Ectodermal cell (in vitro differentiated cells): ENCODE results near the gene UBA3.

Experiments used
- H3K27ac ChIP-seq: 2 replicates; pipeline ENCODE4 v1.7.0; 2013; ENCODE audit warnings: mild to moderate bottlenecking, low read depth, low read length; ENCODE audit not compliant: insufficient read depth, poor library complexity, severe bottlenecking
- H3K27me3 ChIP-seq: 2 replicates; pipeline ENCODE4 v1.7.0; 2013; ENCODE audit warnings: mild to moderate bottlenecking, low read length; ENCODE audit not compliant: insufficient read depth, control insufficient read depth, poor library complexity, severe bottlenecking
- H3K36me3 ChIP-seq: one replicate; pipeline ENCODE4 v1.7.0; 2013; ENCODE audit warnings: low read length; ENCODE audit not compliant: control insufficient read depth, insufficient read depth
- H3K4me1 ChIP-seq: one replicate; pipeline ENCODE4 v1.7.0; 2013; ENCODE audit warnings: low read length; ENCODE audit not compliant: control insufficient read depth, insufficient read depth
- H3K4me3 ChIP-seq: 2 replicates; pipeline ENCODE4 v1.7.0; 2013; ENCODE audit warnings: low read depth, low read length, control low read depth; ENCODE audit not compliant: insufficient read depth
- H3K9me3 ChIP-seq: 2 replicates; pipeline ENCODE4 v1.7.0; 2013; ENCODE audit warnings: mild to moderate bottlenecking, low read length, moderate library complexity; ENCODE audit not compliant: control insufficient read depth
- WGBS, 2 experiments: methylation state at CpG; one replicate each; pipeline ENCODE4 v1.1.7; 2013; ENCODE audit warnings: missing lambda C conversion rate in 2 of 2; 5-methylcytosine and 5-hydroxymethylcytosine counted together

The UBA3 gene

DNA sequence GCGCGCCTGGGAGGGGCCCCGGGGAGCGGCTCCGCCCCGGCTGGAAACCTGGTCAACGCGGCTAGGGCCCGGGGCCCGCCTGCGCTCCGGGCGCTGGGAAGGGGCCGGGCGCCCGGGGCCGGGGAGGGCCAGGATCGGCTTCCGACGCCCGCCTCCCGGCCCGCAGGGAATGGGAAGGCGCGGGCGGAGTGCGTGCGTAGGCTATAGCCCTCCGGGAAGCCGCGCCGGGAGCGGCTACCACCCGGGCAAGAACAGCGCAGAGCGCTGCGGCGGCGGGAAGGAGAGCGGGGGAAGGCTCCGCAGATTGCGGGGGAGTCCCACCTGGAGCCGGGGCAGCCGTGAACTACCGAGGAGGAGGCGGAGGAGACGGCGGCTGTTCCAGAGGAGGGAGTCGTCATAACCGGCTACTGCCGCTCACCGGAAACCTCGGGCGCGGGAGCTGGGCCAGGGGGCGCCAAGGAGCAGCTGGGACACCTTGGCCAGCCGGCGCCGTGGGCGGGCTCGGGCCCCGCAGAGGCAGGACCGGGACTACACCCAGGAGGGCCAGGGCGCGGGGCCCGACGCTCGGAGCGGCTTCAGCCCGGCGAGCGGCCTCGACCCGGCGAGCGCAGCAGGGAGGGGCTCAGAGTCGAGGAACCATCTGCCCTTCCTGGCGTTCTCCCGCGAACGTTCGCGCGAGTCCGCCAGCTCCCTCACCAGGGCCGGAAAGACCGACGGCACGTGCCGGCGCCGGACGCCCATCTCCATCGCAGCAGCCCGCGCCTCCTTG, 66.7 kb downstream of the UBA3 start, which contains the start of gene EOGT:
EOGT (minus strand) TSS at position 432 of the 769 bp plus-strand sequence. CDS start 3,838 bp downstream, outside the sequence.
- 0 to 1% methylated on average over 96 of the region's 96 CpGs for WGBS, 2 experiments
- H3K36me3 ChIP-seq = no peaks in the 10 kb centered on the region
- H3K9me3 ChIP-seq = no peaks in the 10 kb centered on the region
- H3K27me3 ChIP-seq = peaks cover 39% of the 10 kb centered on the region
- peak within 1 kb of the TSS; percentile 54 for H3K4me3 ChIP-seq
- H3K4me1 ChIP-seq = peaks cover 14% of the 10 kb centered on the region
- no peak within 1 kb of the TSS for H3K27ac ChIP-seq

DNA sequence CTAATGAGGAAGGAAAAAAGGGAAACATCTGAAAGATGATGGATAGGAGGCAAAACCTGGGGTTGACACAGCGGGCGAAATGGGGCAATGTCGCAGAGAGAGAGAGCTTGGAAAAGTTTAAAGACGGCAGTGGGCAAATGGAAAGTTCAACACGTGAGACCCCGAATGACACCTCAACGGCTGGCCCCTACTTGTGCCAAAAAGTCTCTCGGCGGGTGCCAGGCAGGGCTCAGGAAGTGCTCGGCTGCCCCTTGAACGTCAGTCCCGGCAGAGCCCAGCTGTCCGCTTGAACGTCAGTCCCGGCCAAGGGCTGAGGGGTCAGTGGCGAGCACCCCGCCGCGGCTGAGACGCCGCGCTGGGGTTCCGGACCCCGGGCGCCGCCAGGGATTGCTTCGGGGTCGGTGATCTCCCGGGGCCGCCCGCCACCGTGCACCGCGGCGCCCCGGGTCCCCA, 67.3 kb downstream of the UBA3 start:
- peaks cover 14% of the 10 kb centered on the region for H3K4me1 ChIP-seq
- peaks cover 39% of the 10 kb centered on the region for H3K27me3 ChIP-seq
- peak overlapping the region; percentile 54 for H3K4me3 ChIP-seq
- no peaks in the 10 kb centered on the region for H3K9me3 ChIP-seq
- H3K36me3 ChIP-seq = no peaks in the 10 kb centered on the region
- H3K27ac ChIP-seq = no peak overlapping the region
- WGBS, 2 experiments = 5 to 7% methylated on average over 36 of the region's 36 CpGs

DNA sequence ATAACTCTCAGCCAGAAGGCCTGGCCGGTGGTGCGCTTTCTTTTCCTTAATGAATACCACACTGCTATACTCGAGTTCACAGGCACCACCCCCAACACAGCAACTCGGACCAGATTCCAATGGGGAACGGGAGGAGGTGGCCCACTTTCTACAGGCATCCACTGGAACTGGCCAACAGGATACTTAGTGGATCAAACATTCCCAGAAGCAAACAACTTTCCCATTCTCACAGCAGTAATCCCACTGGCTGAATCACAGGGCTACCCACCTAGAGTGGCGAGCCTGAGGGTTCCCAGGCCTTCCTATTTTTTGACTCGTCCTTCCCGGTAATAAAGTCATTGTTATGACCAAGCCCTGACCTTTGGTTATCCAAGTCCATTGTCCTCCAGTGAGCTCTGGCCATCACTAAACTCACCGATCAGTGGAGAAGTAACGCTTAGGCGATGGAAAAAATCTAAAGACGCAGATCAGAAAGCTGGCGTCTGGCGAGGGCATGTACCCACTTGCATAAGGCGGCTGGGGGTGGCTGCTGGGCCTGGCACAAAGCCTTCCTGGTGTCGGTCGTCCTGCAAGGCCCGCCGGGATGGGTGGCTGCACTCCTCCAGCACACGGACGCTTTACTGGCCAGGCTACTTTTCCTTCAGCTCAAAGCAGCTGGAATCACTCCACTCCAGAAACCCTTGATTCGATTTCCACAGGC, 67.9 kb downstream of the UBA3 start:
- Histone ChIP-seq H3K4me3 (no peak overlapping the region), H3K27me3 (peaks cover 39% of the 10 kb centered on the region), H3K27ac (no peak overlapping the region), H3K9me3 (no peaks in the 10 kb centered on the region), H3K36me3 (no peaks in the 10 kb centered on the region), H3K4me1 (peaks cover 14% of the 10 kb centered on the region)
- WGBS, 2 experiments = 47 to 52% methylated on average over 22 of the region's 22 CpGs

DNA sequence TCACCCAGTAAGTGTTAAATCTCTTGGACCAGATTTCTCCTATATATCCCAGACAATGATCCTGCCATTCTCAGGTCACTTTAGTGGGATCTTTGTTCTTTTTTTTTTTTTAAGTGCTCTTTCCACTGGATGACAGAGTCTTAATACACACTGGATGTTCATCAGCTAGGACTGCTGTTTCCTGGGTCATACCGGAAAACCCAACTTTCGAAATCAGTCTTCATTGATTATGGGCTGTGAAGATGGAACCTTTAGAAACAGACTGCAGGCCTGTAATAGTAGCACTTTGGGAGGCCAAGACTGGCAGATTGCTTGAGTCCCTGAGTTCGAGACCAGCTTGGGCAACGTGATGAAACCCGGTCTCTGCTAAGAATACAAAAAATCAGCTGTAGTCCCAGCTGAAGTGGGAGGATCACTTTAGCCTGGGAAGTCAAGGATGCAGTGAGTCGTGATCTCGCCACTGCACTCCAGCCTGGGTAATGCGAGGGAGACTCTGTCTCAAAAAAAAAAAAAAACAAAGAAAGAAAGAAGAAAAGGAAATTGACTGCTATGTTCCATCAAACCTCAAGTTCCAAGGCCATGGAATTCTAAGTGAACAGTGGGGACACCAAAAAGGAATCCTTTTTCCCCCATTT, 69.0 kb downstream of the UBA3 start:
- H3K4me3 ChIP-seq = no peak overlapping the region
- no peak overlapping the region for H3K27ac ChIP-seq
- 86 to 89% methylated on average over 8 of the region's 8 CpGs for WGBS, 2 experiments
- no peaks in the 10 kb centered on the region for H3K9me3 ChIP-seq
- H3K4me1 ChIP-seq = peaks cover 14% of the 10 kb centered on the region
- peaks cover 39% of the 10 kb centered on the region for H3K27me3 ChIP-seq
- H3K36me3 ChIP-seq = no peaks in the 10 kb centered on the region

DNA sequence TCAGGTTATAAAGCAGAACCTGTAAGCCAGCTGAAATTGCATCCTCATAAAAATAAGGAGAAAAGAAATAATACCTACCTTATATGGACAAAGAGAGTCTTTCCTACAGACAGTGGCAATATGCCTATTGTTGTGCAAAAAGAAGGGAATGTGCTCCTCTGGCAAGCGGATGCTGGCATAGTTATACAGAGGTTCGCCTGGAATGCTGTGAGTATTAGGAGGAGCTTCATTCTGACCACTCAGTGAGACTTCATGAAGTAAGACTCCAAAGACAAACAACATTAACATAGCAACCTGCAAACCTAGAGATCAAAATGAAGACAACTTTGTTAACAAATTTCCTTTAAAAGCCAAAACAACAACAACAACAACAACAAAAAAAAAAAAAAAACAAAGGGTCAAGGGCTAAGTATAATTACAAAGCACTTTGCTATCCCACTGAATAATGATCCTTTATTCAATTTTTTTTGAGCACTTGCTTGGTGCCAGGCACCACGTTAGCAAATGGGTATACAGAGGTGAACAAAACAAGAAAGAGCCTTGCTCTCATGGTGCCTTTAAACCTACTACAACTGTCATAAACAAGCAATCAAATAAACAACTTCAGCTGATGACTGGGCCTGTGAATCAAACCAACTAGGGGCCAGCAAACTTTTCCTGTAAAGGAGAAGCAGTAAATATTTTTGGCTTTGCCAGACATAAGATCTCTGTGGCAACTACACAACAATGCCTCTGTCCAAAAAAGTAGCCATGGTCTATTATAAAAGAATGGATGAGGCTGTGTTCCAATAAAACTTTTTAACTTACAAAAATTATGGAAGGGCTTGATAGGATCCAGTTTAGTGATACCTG, 70.4 kb downstream of the UBA3 start:
- no peaks in the 10 kb centered on the region for H3K9me3 ChIP-seq
- H3K27me3 ChIP-seq = peaks cover 34% of the 10 kb centered on the region
- H3K4me1 ChIP-seq = peaks cover 14% of the 10 kb centered on the region
- no peak overlapping the region for H3K4me3 ChIP-seq
- H3K36me3 ChIP-seq = no peaks in the 10 kb centered on the region
- WGBS, 2 experiments = 8 to 21% methylated on average over 3 of the region's 3 CpGs
- no peak overlapping the region for H3K27ac ChIP-seq

DNA sequence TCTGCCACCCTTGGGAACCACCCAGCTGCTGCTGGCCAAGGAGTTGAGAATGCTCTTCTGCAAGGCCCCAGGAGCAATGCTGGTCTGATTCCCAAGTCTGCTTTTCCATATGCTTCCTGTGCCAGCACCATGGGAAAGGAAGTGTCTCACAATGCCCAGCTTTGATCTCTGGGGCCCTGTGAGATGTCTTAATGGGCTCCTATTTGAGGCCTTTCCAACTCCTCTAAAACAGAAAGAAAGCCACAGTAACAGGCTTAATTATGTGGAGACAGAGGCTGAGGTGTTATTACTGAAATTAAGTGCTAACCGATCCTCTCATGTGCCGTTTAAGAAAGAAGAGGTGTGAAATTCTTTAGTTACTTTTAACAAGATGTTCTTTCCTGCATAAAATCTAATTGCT, 71.2 kb downstream of the UBA3 start:
- H3K9me3 ChIP-seq = no peaks in the 10 kb centered on the region
- no peak overlapping the region for H3K4me3 ChIP-seq
- no peak overlapping the region for H3K27ac ChIP-seq
- WGBS, 2 experiments = 58 to 62% methylated on average over 2 of the region's 2 CpGs
- peaks cover 26% of the 10 kb centered on the region for H3K27me3 ChIP-seq
- no peaks in the 10 kb centered on the region for H3K36me3 ChIP-seq
- H3K4me1 ChIP-seq = peaks cover 14% of the 10 kb centered on the region

DNA sequence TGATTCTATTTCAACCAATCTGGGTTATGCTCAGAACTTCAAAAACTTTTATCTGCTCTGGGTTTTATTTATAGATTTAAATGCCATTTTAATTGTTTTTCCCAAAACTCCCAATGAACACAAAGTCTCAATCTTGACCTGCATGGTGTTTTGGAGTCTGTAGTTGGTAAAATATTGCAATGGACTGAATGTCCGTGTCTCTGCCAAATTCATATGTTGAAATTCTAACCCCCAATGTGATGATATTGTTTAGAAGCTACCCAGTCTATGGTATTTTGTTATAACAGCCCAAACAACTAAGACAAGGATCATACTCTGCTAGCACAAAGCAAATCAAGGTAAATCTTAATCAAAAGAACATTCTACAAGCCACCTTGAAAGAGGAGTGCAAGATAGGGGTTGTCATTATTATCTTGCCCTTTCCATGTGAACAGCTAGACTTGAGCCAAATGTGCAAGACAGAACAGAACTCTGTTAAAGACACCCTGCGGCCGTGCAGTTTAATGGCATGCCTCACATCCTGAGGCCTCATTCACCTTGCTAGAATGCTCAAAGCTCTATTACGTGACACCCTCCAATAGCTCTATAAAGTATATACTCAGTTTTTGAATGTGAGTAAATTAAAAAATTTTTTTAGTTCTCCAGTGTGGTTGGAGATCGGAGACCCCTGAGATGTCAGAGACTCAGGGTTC, 74.2 kb downstream of the UBA3 start:
- no peaks in the 10 kb centered on the region for H3K9me3 ChIP-seq
- H3K27me3 ChIP-seq = no peaks in the 10 kb centered on the region
- H3K4me3 ChIP-seq = no peak overlapping the region
- H3K36me3 ChIP-seq = no peaks in the 10 kb centered on the region
- WGBS, 2 experiments = 91 to 100% methylated on average over 3 to 4 of the region's 5 CpGs
- peaks cover 14% of the 10 kb centered on the region for H3K4me1 ChIP-seq
- H3K27ac ChIP-seq = no peak overlapping the region

DNA sequence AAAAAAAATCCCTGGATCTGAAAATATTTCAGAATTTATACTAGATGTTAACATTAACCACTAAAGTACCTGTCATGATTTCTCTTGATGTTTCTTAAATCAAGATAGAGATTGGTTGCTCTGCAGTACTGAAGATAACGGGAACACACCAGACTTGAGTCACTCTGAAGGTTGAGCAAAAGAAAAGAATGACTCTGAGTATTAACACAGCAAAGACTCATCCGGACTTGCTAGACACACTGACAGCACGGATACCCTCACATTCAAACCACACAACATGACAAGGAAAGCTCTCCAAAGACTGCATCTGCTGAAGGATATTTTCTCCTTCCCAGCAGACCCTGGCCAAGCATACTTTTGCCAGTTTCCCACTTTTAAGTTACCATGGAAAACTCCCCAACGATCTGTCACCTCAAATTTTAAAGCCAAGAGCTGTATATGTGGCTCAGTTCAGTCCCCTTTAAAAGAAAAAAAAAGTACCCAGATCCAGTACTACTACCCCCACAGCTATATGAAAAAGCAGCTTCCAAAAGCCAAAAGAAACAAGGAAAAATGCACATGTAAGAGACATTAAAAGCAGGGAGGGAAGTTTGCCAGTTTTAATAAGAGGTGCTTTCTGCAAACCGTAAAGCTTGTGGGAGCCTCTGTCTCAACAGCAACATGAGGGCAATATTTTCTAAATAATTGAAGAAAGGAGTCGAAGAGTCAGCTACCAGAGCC, 74.9 kb downstream of the UBA3 start:
- H3K27me3 ChIP-seq = no peaks in the 10 kb centered on the region
- peaks cover 14% of the 10 kb centered on the region for H3K4me1 ChIP-seq
- WGBS, 2 experiments = 91 to 93% methylated on average over 6 of the region's 6 CpGs
- H3K27ac ChIP-seq = no peak overlapping the region
- H3K9me3 ChIP-seq = no peaks in the 10 kb centered on the region
- H3K4me3 ChIP-seq = no peak overlapping the region
- H3K36me3 ChIP-seq = no peaks in the 10 kb centered on the region
